HEK293 (cell line): ENCODE data around the gene TRAK1.

ENCODE experiments used
- ATF2 ChIP-seq: fragments of 450-650 bp; formaldehyde crosslinking; IDR thresholded peaks from 2 replicates; pipeline ENCODE4 v1.5.1; 2016; ENCODE audit warnings: missing biosample characterization, missing genetic modification characterization, low read depth
- FEZF1 ChIP-seq: fragments of 450-650 bp; formaldehyde crosslinking; IDR thresholded peaks from 2 replicates; pipeline ENCODE4 v1.5.1; 2016; ENCODE audit warnings: missing biosample characterization, missing genetic modification characterization
- GLI4 ChIP-seq: fragments of 450-650 bp; formaldehyde crosslinking; IDR thresholded peaks from 2 replicates; pipeline ENCODE4 v1.5.1; 2016; ENCODE audit warnings: missing biosample characterization, missing genetic modification characterization
- GLIS2 ChIP-seq: fragments of 450-650 bp; formaldehyde crosslinking; IDR thresholded peaks from 2 replicates; pipeline ENCODE4 v1.5.1; 2016; ENCODE audit warnings: missing biosample characterization, missing genetic modification characterization
- KLF1 ChIP-seq: fragments of 450-650 bp; formaldehyde crosslinking; IDR thresholded peaks from 2 replicates; pipeline ENCODE4 v1.5.1; 2016; ENCODE audit warnings: missing biosample characterization, missing genetic modification characterization
- KLF10 ChIP-seq: fragments of 450-650 bp; IDR thresholded peaks from 2 replicates; pipeline ENCODE4 v1.5.1; 2018; ENCODE audit warnings: missing biosample characterization, mild to moderate bottlenecking, missing genetic modification characterization
- KLF16 ChIP-seq: fragments of 450-650 bp; formaldehyde crosslinking; IDR thresholded peaks from 2 replicates; pipeline ENCODE4 v1.5.1; 2017; ENCODE audit warnings: missing biosample characterization, missing genetic modification characterization
- KLF7 ChIP-seq: fragments of 450-650 bp; formaldehyde crosslinking; IDR thresholded peaks from 2 replicates; pipeline ENCODE4 v1.5.1; 2016; ENCODE audit warnings: missing biosample characterization, missing genetic modification characterization, borderline replicate concordance
- OSR2 ChIP-seq: fragments of 450-650 bp; formaldehyde crosslinking; IDR thresholded peaks from 2 replicates; pipeline ENCODE4 v1.5.1; 2016; ENCODE audit warnings: missing biosample characterization, missing genetic modification characterization
- PRDM1 ChIP-seq: fragments of 450-650 bp; formaldehyde crosslinking; IDR thresholded peaks from 2 replicates; pipeline ENCODE4; 2016; ENCODE audit warnings: missing biosample characterization, missing genetic modification characterization
- REPIN1 ChIP-seq: fragments of 450-650 bp; formaldehyde crosslinking; IDR thresholded peaks from 2 replicates; pipeline ENCODE4 v1.5.1; 2017; ENCODE audit warnings: missing biosample characterization, missing genetic modification characterization, low read depth
- SCRT1 ChIP-seq: fragments of 450-650 bp; formaldehyde crosslinking; IDR thresholded peaks from 2 replicates; pipeline ENCODE4 v1.5.1; 2016; ENCODE audit warnings: missing biosample characterization, missing genetic modification characterization, borderline replicate concordance
- SCRT2 ChIP-seq: fragments of 450-650 bp; formaldehyde crosslinking; IDR thresholded peaks from 2 replicates; pipeline ENCODE4 v1.5.1; 2016; ENCODE audit warnings: missing biosample characterization, missing genetic modification characterization
- SP2 ChIP-seq: fragments of 450-650 bp; formaldehyde crosslinking; IDR thresholded peaks from 2 replicates; pipeline ENCODE4 v1.5.1; 2016; ENCODE audit warnings: missing biosample characterization, missing genetic modification characterization
- TRIM28 ChIP-seq: IDR thresholded peaks from 2 replicates; pipeline ENCODE4 v1.6.1; 2011; ENCODE audit warnings: low read length, control low read depth, borderline replicate concordance
- ZBTB21 ChIP-seq: fragments of 450-650 bp; formaldehyde crosslinking; IDR thresholded peaks from 2 replicates; pipeline ENCODE4 v1.5.1; 2017; ENCODE audit warnings: missing biosample characterization, missing genetic modification characterization
- ZBTB6 ChIP-seq: fragments of 450-650 bp; formaldehyde crosslinking; IDR thresholded peaks from 2 replicates; pipeline ENCODE4 v1.5.1; 2017; ENCODE audit warnings: missing biosample characterization, missing genetic modification characterization
- ZFP3 ChIP-seq: fragments of 450-650 bp; formaldehyde crosslinking; IDR thresholded peaks from 2 replicates; pipeline ENCODE4 v1.5.1; 2016; ENCODE audit warnings: low read depth, missing biosample characterization, missing genetic modification characterization
- ZFP41 ChIP-seq: fragments of 450-650 bp; formaldehyde crosslinking; IDR thresholded peaks from 2 replicates; pipeline ENCODE4 v1.5.1; 2016; ENCODE audit warnings: missing biosample characterization, missing genetic modification characterization, borderline replicate concordance
- ZFP69B ChIP-seq: fragments of 450-650 bp; formaldehyde crosslinking; IDR thresholded peaks from 2 replicates; pipeline ENCODE4 v1.5.1; 2016; ENCODE audit warnings: missing biosample characterization, missing genetic modification characterization
- ZIC2 ChIP-seq: fragments of 450-650 bp; formaldehyde crosslinking; IDR thresholded peaks from 2 replicates; pipeline ENCODE4 v1.5.1; 2016; ENCODE audit warnings: missing biosample characterization, missing genetic modification characterization
- ZNF132 ChIP-seq: fragments of 450-650 bp; formaldehyde crosslinking; IDR thresholded peaks from 2 replicates; pipeline ENCODE4 v1.5.1; 2017; ENCODE audit warnings: missing biosample characterization, missing genetic modification characterization, borderline replicate concordance
- ZNF138 ChIP-seq: fragments of 450-650 bp; formaldehyde crosslinking; IDR thresholded peaks from 2 replicates; pipeline ENCODE4 v1.5.1; 2016; ENCODE audit warnings: missing biosample characterization, missing genetic modification characterization, borderline replicate concordance
- ZNF174 ChIP-seq: fragments of 450-650 bp; formaldehyde crosslinking; IDR thresholded peaks from 2 replicates; pipeline ENCODE4 v1.5.0; 2017; ENCODE audit warnings: missing biosample characterization, mild to moderate bottlenecking, missing genetic modification characterization
- ZNF19 ChIP-seq: fragments of 450-650 bp; formaldehyde crosslinking; IDR thresholded peaks from 2 replicates; pipeline ENCODE4; 2016; ENCODE audit warnings: missing biosample characterization, missing genetic modification characterization, low read depth
- ZNF2 ChIP-seq: fragments of 450-650 bp; formaldehyde crosslinking; IDR thresholded peaks from 2 replicates; pipeline ENCODE4 v1.5.1; 2016; ENCODE audit warnings: missing biosample characterization, missing genetic modification characterization
- ZNF292 ChIP-seq: fragments of 450-650 bp; formaldehyde crosslinking; IDR thresholded peaks from 2 replicates; pipeline ENCODE4 v1.5.1; 2016; ENCODE audit warnings: low read depth, missing biosample characterization, missing genetic modification characterization, borderline replicate concordance
- ZNF324 ChIP-seq: fragments of 450-650 bp; formaldehyde crosslinking; IDR thresholded peaks from 2 replicates; pipeline ENCODE4 v1.5.1; 2016; ENCODE audit warnings: missing biosample characterization, missing genetic modification characterization
- ZNF518A ChIP-seq: fragments of 450-650 bp; formaldehyde crosslinking; conservative IDR thresholded peaks from 2 replicates; pipeline ENCODE4 v1.5.1; 2016; ENCODE audit warnings: low read depth, missing biosample characterization, missing genetic modification characterization
- ZNF558 ChIP-seq: fragments of 450-650 bp; formaldehyde crosslinking; IDR thresholded peaks from 2 replicates; pipeline ENCODE4 v1.5.1; 2016; ENCODE audit warnings: missing biosample characterization, missing genetic modification characterization
- ZNF629 ChIP-seq: fragments of 450-650 bp; formaldehyde crosslinking; IDR thresholded peaks from 2 replicates; pipeline ENCODE4 v1.5.1; 2017; ENCODE audit warnings: missing biosample characterization, missing genetic modification characterization
- ZNF707 ChIP-seq: fragments of 450-650 bp; formaldehyde crosslinking; IDR thresholded peaks from 2 replicates; pipeline ENCODE4 v1.5.1; 2016; ENCODE audit warnings: missing biosample characterization, missing genetic modification characterization
- ZNF768 ChIP-seq: fragments of 450-650 bp; formaldehyde crosslinking; IDR thresholded peaks from 2 replicates; pipeline ENCODE4 v1.5.1; 2018; ENCODE audit warnings: missing biosample characterization, mild to moderate bottlenecking, missing genetic modification characterization
- ZSCAN23 ChIP-seq: fragments of 450-650 bp; formaldehyde crosslinking; IDR thresholded peaks from 2 replicates; pipeline ENCODE4 v1.5.1; 2016; ENCODE audit warnings: missing biosample characterization, missing genetic modification characterization
- ZSCAN30 ChIP-seq: fragments of 450-650 bp; IDR thresholded peaks from 2 replicates; pipeline ENCODE4 v1.5.1; 2018; ENCODE audit warnings: missing biosample characterization, mild to moderate bottlenecking, missing genetic modification characterization, moderate library complexity
- ZXDB ChIP-seq: fragments of 450-650 bp; formaldehyde crosslinking; IDR thresholded peaks from 2 replicates; pipeline ENCODE4 v1.5.1; 2016; ENCODE audit warnings: missing biosample characterization, missing genetic modification characterization

TRAK1 gene

GRCh38 chr3:42043099-42043813 lies 47.9 kb upstream of the TRAK1 start (continued):
- TF ChIP-seq ZNF518A (no peak), ZNF19 (no peak), GLIS2 (tag by site-specific recombination) (peak; percentile 56), ZBTB6 (tag by site-specific recombination) (no peak), ZFP69B (peak; percentile 61), SCRT1 (no peak), ZSCAN30 (tag by site-specific recombination) (no peak), ZNF707 (no peak), ZNF629 (tag by site-specific recombination) (peak; percentile 77), ZFP41 (tag by site-specific recombination) (no peak), GLI4 (tag by site-specific recombination) (no peak), ZNF292 (tag by site-specific recombination) (no peak), KLF1 (tag by site-specific recombination) (no peak), ZXDB (tag by site-specific recombination) (peak; percentile 75), KLF10 (tag by site-specific recombination) (no peak), FEZF1 (tag by site-specific recombination) (0 out of 2 replicates have a peak, but pooled peaks have one; percentile 10), TRIM28 (peak; percentile 81), ATF2 (tag by site-specific recombination) (peak; percentile 50; the same call in 1 of the 2 replicates), ZNF2 (0 out of 2 replicates have a peak, but pooled peaks have one; percentile 35), ZFP3 (no peak), ZNF132 (tag by site-specific recombination) (no peak), OSR2 (0 out of 2 replicates have a peak, but pooled peaks have one; percentile 14), ZIC2 (tag by site-specific recombination) (no peak), ZNF324 (tag by site-specific recombination) (peak; percentile 66), PRDM1 (peak; percentile 76), ZNF558 (tag by site-specific recombination) (no peak), KLF7 (tag by site-specific recombination) (no peak), ZNF138 (no peak), SP2 (tag by site-specific recombination) (peak; percentile 32), SCRT2 (tag by site-specific recombination) (no peak), REPIN1 (tag by site-specific recombination) (no peak), ZSCAN23 (tag by site-specific recombination) (0 out of 2 replicates have a peak, but pooled peaks have one; percentile 58), ZNF174 (no peak), ZNF768 (tag by site-specific recombination) (no peak), KLF16 (tag by site-specific recombination) (0 out of 2 replicates have a peak, but pooled peaks have one; percentile 28), ZBTB21 (tag by site-specific recombination) (peak; percentile 70)
